Activated naive CD4-positive, alpha-beta T cell treated with anti-CD3 and anti-CD28 coated beads, Interleukin-2, amount 50 U/mL, for 24 hours (primary cell): Measurements from ENCODE around the gene SANBR.
"Not testable (repeated sequence)": the region's sequence is repeated elsewhere in the genome, so short reads cannot be mapped to it uniquely, and the experiment has no call there.

ENCODE experiments used
- H3K27ac Mint-ChIP-seq: one replicate; pipeline ENCODE4 v1.8.0; 2021; ENCODE audit warnings: mild to moderate bottlenecking, mixed read lengths
- H3K27me3 Mint-ChIP-seq: one replicate; pipeline ENCODE4 v1.8.0; 2021; ENCODE audit warnings: mixed read lengths
- H3K36me3 Mint-ChIP-seq: one replicate; pipeline ENCODE4 v1.8.0; 2021; ENCODE audit warnings: mixed read lengths
- H3K4me1 Mint-ChIP-seq: one replicate; pipeline ENCODE4 v1.8.0; 2021; ENCODE audit warnings: mixed read lengths
- H3K4me3 Mint-ChIP-seq: one replicate; pipeline ENCODE4 v1.8.0; 2021; ENCODE audit warnings: mild to moderate bottlenecking, mixed read lengths
- H3K9me3 Mint-ChIP-seq: one replicate; pipeline ENCODE4 v1.8.0; 2021; ENCODE audit warnings: mixed read lengths

SANBR gene

DNA sequence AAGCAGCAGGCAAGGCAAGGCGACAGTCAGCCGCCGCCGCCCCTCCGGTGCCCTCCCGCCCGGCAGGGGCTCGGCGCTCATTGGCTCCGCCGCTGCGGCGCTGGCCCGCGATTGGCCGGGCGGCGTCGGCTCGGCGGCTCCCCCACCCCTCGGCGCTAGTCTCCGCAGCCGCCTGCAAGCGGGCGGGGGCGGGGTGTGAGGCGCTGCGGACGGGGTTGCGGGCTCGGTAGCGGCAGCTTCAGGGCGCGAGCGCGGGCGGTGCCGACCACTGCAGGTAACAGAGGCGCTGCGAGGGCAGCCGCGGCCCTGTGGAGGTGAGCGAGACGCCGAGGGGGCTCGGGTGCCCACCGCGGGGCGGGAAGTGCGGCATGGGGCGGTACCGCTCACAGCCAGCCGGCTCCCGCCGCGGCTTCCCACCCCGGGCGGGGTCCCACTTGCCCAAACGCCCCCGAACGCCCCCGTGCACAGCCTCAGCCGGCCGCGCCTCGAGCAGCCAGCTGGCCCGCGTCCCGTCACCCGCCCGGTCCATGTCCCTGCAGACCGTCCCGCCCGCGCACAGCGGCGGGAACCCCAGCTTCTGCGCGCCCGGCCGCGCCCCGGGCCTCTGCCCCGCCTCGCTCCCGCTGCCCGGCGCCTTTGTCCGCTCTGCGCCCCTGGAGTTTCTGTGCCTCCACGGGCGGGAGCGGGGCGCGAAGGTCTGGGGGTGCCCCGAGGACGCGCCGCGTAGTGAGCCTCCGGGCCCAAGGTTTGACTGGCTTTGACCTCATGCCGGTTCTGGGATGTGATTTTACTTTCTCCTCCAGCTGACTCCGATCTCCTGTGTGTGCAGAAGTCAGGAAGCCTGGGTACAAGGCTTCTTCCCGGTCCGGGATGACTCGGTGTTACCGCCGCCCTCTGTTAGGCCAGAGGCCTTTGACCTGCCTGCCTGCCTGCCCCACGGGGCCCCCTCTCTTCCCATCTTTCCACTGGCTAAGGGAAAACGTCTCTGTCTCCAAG is at the start of gene SANBR:
SANBR (plus strand) TSS at position 158 of the 996 bp plus-strand sequence. CDS start 4,480 bp downstream, outside the sequence.
- Mint-ChIP-seq H3K36me3 (no peaks in the 10 kb centered on the region), H3K4me3 (peak within 1 kb of the TSS; percentile 92), H3K4me1 (peaks cover 12% of the 10 kb centered on the region), H3K27me3 (no peaks in the 10 kb centered on the region), H3K9me3 (no peaks in the 10 kb centered on the region), H3K27ac (peak within 1 kb of the TSS; percentile 38)

DNA sequence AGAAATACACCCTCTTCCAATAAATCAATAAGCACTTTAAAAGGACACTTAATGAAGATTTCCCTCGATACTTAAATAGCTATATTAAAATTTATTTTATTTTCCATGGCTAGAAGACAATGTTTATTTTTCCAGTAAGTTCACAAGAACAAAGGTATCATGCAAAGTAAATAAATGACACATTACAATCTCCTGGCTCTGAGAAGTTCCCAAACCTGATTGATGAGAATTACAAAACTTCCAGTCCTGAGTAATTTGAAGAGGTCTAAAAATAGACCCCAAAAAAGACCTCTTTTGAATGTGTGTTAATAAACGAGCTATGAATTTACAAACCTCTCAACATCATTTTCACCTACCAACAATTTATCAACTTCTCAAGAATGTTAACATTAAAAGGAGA is 49.7 kb upstream of the SANBR start:
- no peaks in the 10 kb centered on the region for H3K36me3 Mint-ChIP-seq
- peaks cover 54% of the 10 kb centered on the region for H3K4me1 Mint-ChIP-seq
- H3K27ac Mint-ChIP-seq, result no peak overlapping the region
- peak overlapping the region; percentile 99 for H3K4me3 Mint-ChIP-seq
- no peaks in the 10 kb centered on the region for H3K9me3 Mint-ChIP-seq
- no peaks in the 10 kb centered on the region for H3K27me3 Mint-ChIP-seq

DNA sequence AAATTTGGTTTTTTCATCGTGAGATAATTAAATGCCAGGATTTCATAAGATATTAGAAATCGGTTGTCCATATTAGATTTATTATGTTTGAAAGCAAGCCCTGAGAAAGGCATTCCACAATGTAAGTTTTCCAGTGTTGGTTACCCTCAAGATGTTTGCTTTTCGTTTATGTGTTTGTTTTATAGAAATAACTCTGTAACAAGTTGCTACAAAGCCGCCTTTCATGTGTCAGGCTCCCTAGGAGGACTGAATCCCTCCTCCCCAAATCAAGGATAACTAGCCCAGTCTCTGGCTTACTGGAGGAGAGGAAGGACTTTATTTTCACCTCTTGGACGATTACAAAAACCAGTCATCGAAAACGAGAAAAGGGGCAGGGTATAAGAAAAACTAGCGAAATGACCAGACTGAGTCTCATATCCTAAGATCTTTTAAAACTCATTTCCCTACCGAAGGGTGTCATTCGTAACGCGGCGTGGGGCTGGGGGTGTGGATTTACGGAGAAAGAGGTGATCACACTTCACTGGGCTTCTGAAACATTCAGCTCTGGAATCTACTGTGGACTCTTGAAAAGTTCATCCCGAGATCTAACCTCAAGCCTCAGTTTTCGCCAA is 49.2 kb upstream of the SANBR start:
- no peaks in the 10 kb centered on the region for H3K36me3 Mint-ChIP-seq
- peak overlapping the region; percentile 99 for H3K4me3 Mint-ChIP-seq
- H3K4me1 Mint-ChIP-seq, result peaks cover 56% of the 10 kb centered on the region
- no peaks in the 10 kb centered on the region for H3K9me3 Mint-ChIP-seq
- H3K27ac Mint-ChIP-seq, result peak overlapping the region; percentile 99
- H3K27me3 Mint-ChIP-seq, result no peaks in the 10 kb centered on the region

DNA sequence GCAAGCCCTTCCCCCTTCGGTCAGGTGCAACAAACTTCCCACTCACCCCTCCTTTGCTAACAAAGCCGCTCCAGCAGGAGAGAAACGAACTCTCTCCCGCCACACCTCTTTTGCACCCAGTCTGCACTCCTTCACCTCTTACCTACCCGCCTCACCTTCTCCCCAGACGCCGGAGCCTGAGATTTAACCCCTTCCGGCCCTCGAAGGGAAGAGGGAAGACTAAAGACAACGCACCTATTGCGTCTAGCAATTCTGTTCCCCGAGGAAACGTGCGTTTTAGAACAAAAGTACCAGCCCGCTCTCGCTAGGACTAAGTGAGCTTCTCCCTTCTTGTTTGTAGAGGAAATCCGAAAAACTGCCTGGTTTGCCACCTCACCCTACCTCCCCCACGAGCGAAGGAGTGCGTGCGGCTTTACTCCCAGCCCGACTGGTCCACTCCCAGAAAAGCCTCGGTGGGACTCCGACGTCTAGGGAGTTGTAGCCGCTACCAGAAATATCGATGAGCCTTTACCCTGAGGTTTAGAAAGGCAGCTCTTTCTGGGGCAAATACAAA is 48.6 kb upstream of the SANBR start:
- H3K27me3 Mint-ChIP-seq, result no peaks in the 10 kb centered on the region
- peaks cover 3% of the 10 kb centered on the region for H3K36me3 Mint-ChIP-seq
- H3K4me3 Mint-ChIP-seq, result peak overlapping the region; percentile 99
- peak overlapping the region; percentile 99 for H3K27ac Mint-ChIP-seq
- peaks cover 61% of the 10 kb centered on the region for H3K4me1 Mint-ChIP-seq
- H3K9me3 Mint-ChIP-seq, result no peaks in the 10 kb centered on the region

DNA sequence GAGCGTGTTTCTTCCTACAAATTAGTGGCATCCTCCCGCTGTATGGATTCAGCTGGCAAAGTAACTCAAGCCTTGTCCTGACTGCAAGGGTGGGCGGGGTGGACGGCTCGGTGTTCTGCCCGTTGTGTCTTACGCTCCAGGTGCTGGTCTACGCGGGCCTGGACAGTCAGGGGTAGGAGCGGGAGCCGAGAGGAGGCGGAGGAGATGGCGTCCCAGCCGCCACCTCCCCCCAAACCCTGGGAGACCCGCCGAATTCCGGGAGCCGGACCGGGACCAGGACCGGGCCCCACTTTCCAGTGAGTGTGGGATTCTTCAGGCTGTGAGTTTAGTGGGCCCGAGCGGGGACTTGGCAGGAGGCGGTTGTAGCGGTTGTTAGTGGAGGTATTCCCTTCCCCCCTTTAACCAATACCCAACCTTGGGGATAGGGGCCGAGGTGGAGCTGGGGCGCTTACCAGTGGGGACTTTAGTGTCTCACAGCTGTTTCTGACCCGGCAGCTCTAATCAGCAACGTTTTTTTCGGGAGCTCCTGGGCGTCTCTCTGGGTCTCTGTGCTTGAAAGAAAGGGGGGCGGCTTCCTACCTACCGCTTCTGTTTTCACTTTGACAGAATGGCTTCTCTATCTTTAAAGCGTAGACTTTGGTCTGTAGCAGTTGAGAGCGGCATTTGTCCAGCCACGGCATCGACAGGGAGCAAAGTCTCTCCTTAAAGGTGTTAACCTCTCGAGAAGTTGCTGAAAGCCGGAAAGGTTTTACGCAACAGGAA is 47.9 kb upstream of the SANBR start, which contains the start of the genes PEX13 and PUS10:
PEX13 (plus strand) TSS at position 165 of the 762 bp plus-strand sequence; CDS start at position 205, 40 bp downstream.
PUS10 (minus strand) TSS at position 700 of the 762 bp plus-strand sequence. CDS start 6,365 bp downstream, outside the sequence.
- no peaks in the 10 kb centered on the region for H3K9me3 Mint-ChIP-seq
- no peaks in the 10 kb centered on the region for H3K27me3 Mint-ChIP-seq
- peaks cover 3% of the 10 kb centered on the region for H3K36me3 Mint-ChIP-seq
- H3K4me3 Mint-ChIP-seq, result peak within 1 kb of the TSS; percentile 99
- peaks cover 60% of the 10 kb centered on the region for H3K4me1 Mint-ChIP-seq
- H3K27ac Mint-ChIP-seq, result peak within 1 kb of the TSS; percentile 99

DNA sequence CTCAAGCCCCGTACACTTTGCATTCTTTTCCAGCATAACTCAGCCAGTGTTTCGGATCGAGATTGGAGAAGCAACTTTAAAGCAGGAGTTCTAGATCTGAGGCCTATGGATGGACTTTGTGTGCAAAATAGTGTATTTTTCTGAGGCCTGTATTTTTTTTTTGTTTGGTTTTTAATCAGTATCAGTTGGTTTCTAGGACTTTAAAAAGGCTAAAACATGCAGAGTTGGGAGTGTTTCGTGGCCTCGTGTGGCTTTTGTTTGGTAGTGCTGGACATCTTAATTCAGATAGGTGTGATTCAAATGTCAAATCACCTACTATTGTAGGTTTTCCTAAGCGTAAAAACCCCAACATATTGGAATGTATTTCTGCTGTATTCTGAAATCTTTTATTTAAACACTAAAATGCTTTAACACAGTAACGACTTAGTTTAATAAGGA is 47.3 kb upstream of the SANBR start:
- Mint-ChIP-seq H3K4me1 (peaks cover 62% of the 10 kb centered on the region), H3K4me3 (peak overlapping the region; percentile 99), H3K36me3 (peaks cover 3% of the 10 kb centered on the region), H3K27me3 (no peaks in the 10 kb centered on the region), H3K9me3 (no peaks in the 10 kb centered on the region), H3K27ac (peak overlapping the region; percentile 99)

DNA sequence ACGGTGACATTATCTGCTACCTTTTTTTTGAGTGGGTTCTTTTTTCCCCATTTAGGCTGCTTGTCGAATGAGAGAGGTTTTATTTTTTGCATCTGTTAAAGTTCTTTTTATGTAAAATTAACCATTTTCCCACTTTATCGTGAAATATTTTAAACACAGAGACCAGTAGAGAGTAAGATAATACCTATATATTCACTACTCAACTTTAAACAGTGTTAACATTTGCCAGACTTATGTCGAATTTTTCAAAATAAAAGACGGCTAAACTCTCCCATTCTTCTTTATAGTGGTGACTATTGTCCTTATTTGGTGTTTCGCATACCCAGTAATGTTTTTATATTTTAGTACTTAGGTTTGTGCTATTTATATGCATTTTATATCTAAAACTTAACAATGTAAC is 46.9 kb upstream of the SANBR start:
- Mint-ChIP-seq H3K4me1 (peaks cover 67% of the 10 kb centered on the region), H3K27ac (peak overlapping the region; percentile 99), H3K36me3 (peaks cover 3% of the 10 kb centered on the region), H3K27me3 (no peaks in the 10 kb centered on the region), H3K4me3 (peak overlapping the region; percentile 99), H3K9me3 (no peaks in the 10 kb centered on the region)

DNA sequence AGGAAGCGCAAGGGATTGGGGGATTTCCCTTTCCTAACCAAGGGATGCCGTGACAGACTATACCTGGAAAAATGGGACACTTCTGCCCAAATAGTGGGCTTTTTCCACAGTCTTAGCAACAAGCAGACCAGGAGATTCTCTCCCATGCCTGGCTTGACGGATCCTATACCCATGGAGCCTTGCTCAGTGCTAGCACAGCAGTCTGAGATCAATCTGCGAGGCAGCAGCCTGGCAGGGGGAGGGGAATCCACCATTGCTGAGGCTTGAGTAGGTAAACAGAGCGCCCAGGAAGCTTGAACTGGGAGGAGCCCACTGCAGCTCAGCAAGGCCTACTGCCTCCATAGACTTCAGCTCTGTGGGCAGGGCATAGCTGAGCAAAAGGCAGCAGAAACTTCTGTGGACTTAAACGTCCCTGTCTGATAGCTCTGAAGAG is 44.4 kb upstream of the SANBR start:
- Mint-ChIP-seq H3K4me3 (no peak overlapping the region), H3K4me1 (peaks cover 63% of the 10 kb centered on the region), H3K36me3 (peaks cover 7% of the 10 kb centered on the region)

DNA sequence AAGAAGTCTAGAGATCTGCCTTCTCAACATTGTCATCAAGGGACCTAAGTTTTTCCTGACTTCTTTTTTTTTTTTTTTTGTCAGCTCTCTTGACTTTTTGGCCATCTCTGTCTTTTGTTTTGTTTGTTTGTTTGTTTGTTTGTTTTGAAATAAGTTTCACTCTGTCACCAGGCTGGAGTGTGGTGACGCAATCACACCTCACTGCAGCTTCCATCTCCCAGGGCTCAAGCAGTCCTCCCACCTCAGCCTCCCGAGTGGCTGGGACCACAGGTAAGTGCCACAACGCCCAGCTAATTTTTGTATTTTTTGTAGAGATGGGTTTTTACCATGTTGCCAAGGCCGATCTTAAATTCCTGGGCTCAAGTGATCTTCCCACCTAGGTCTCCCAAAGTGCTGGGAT is 42.0 kb upstream of the SANBR start:
- Mint-ChIP-seq H3K27ac (no peak overlapping the region), H3K4me3 (no peak overlapping the region), H3K27me3 (no peaks in the 10 kb centered on the region), H3K9me3 (no peaks in the 10 kb centered on the region), H3K4me1 (peaks cover 63% of the 10 kb centered on the region), H3K36me3 (peaks cover 14% of the 10 kb centered on the region)

More for the DNA sequence above, 44.4 kb upstream of the SANBR start:
- H3K27me3 Mint-ChIP-seq, result no peaks in the 10 kb centered on the region
- H3K27ac Mint-ChIP-seq, result no peak overlapping the region
- no peaks in the 10 kb centered on the region for H3K9me3 Mint-ChIP-seq

DNA sequence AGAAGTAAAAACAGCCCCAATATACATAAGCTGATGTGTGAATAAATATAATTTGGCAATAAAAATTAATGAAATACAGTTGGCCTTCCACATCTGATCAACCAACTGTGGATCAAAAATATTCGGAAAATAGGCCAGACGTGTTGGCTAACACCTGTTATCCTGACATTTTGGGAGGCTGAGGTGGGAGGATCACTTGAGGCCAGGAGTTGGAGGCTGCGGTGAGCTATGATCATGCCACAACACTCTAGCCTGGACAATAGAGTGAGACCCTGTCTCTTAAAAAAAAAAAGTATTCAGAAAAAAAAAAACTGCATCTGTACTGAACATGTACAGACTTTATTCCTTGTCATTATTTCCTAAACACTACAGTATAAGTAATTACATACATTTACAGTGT is 36.1 kb upstream of the SANBR start:
- Mint-ChIP-seq H3K27ac (no peak overlapping the region), H3K4me3 (no peak overlapping the region), H3K9me3 (no peaks in the 10 kb centered on the region), H3K36me3 (peaks cover 22% of the 10 kb centered on the region), H3K27me3 (no peaks in the 10 kb centered on the region), H3K4me1 (peaks cover 38% of the 10 kb centered on the region)

DNA sequence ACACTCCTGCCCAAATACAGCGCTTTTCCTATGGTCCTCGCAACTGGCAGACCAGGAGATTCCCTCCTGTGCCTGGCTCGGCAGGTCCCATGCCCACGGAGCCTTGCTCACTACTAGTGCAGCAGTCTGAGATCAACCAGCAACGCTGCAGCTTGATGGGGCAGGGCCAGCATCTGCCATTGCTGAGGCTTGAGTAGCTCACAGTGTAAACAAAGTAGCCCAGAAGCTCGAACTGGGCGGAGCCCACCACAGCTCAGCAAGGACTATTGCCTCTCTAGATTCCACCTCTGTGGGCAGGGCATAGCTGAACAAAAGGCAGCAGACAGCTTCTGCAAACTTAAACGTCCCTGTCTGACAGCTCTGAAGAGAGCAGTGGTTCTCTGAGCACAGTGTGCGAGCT is 31.1 kb upstream of the SANBR start:
- not testable (repeated sequence) for H3K27ac Mint-ChIP-seq, H3K9me3 Mint-ChIP-seq, H3K4me3 Mint-ChIP-seq, H3K27me3 Mint-ChIP-seq
- Mint-ChIP-seq H3K4me1 (peaks cover 26% of the 10 kb centered on the region), H3K36me3 (peaks cover 26% of the 10 kb centered on the region)

DNA sequence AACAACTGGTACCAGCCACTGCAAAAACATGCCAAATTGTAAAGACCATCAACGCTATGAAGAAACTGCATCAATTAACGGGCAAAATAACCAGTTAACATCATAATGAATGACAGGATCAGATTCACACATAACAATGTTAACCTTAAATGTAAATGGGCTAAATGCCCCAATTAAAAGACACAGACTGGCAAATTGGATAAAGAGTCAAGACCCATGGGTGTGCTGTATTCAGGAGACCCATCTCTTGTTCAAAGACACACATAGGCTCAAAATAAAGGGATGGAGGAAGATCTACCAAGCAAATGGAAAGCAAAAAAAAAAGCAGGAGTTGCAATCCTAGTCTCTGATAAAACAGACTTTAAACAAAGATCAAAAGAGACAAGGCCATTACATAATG is 29.0 kb upstream of the SANBR start:
- peaks cover 31% of the 10 kb centered on the region for H3K36me3 Mint-ChIP-seq
- H3K4me3 Mint-ChIP-seq, H3K9me3 Mint-ChIP-seq, H3K27me3 Mint-ChIP-seq: not testable (repeated sequence)
- peaks cover 30% of the 10 kb centered on the region for H3K4me1 Mint-ChIP-seq
- peak overlapping the region; percentile 37 for H3K27ac Mint-ChIP-seq

DNA sequence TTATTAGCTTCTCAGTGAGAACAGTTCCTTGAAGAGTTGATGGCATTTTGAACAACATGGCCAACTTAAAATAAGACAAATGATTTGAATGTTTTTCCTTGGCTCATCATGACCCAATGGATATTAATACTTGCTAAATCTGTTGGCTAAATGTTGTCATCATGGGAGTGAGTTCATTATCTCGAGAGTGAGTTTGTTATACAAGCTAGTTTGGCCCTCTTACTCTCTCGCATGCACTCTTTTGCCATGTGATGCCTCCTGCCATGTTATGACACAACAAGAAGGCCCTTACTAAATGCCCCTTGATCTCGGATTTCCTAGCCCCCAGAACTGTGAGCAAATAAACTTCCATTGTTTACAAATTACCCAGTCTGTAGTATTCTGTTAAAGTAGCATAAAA is 22.9 kb upstream of the SANBR start:
- Mint-ChIP-seq H3K9me3 (no peaks in the 10 kb centered on the region), H3K4me3 (no peak overlapping the region), H3K27me3 (no peaks in the 10 kb centered on the region), H3K27ac (no peak overlapping the region), H3K36me3 (peaks cover 7% of the 10 kb centered on the region), H3K4me1 (peaks cover 28% of the 10 kb centered on the region)

DNA sequence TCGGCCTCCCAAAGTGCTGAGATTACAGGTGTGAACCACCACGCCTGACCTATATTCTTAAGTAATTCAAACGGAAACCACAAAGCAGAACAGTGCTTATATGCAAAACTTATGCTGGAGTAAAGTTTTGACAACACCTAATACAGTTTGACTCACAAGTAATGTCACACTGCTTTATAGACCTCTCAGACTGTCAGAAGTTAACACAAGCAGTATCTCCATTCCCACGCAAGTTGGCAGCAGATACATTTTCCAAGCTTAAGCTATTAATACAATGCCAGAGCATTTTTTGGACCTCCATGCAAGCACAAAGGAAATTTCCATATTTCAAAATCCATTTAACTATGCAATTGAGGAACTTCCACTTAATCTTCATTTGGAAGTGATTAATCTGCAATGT is 21.0 kb upstream of the SANBR start:
- Mint-ChIP-seq H3K9me3 (no peaks in the 10 kb centered on the region), H3K4me3 (no peak overlapping the region), H3K27me3 (no peaks in the 10 kb centered on the region), H3K4me1 (peaks cover 19% of the 10 kb centered on the region), H3K27ac (no peak overlapping the region), H3K36me3 (peaks cover 12% of the 10 kb centered on the region)

DNA sequence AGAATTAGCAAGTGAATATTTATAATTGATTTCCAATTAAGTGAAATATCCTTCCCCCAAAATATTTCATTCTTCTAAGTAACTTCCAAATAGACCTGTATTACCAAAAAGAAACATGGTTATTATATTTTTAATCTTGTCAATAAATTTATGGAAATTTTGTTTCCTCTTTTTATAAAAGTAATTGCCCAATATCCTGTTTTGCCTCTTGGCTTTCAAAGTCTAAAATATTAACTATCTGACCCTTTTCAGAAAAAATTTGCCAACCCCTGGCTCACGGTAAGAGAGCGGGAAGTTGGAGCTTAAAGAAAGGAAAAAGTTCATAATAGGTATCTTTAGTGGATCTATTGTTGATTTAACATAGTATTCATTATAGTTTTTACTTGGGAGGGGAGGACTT is 20.4 kb upstream of the SANBR start:
- Mint-ChIP-seq H3K36me3 (peaks cover 11% of the 10 kb centered on the region), H3K4me3 (no peak overlapping the region), H3K9me3 (no peaks in the 10 kb centered on the region), H3K27me3 (no peaks in the 10 kb centered on the region), H3K4me1 (peaks cover 15% of the 10 kb centered on the region), H3K27ac (no peak overlapping the region)
